Measurements from ENCODE around the gene APEH.
A peak's percentile ranks its signal among the peaks of the same experiment; 100 is the strongest.

The APEH gene

GRCh38 chr3:49712631-49713317 lies 38.6 kb downstream of the APEH start:
- no peak for DNase-seq (ENCODE audit: low read depth in 4 of 4, low spot score in 1 of 4)

- DNase-seq (ENCODE audit: low read depth in 4 of 4, low spot score in 1 of 4) = no peak
Measured at GRCh38 chr3:49713336-49714105, 39.4 kb downstream of the APEH start.

GRCh38 chr3:49714728-49715550 lies 40.8 kb downstream of the APEH start:
- DNase-seq (ENCODE audit: low read depth in 4 of 4, low spot score in 1 of 4) = no peak

GRCh38 chr3:49715611-49716121 lies 41.5 kb downstream of the APEH start:
- no peak for DNase-seq (ENCODE audit: low read depth in 4 of 4, low spot score in 1 of 4)

- no peak for DNase-seq (ENCODE audit: low read depth in 4 of 4, low spot score in 1 of 4)
Measured at GRCh38 chr3:49716169-49716568, 42.0 kb downstream of the APEH start.

GRCh38 chr3:49716691-49717210 lies 42.6 kb downstream of the APEH start:
- DNase-seq (ENCODE audit: low read depth in 4 of 4, low spot score in 1 of 4) = no peak

GRCh38 chr3:49717211-49717958 lies 43.2 kb downstream of the APEH start:
- no peak for DNase-seq (ENCODE audit: low read depth in 4 of 4, low spot score in 1 of 4)

GRCh38 chr3:49717959-49718857 lies 44.1 kb downstream of the APEH start:
- no peak for DNase-seq (ENCODE audit: low read depth in 4 of 4, low spot score in 1 of 4)

GRCh38 chr3:49718858-49719213 lies 44.7 kb downstream of the APEH start:
- no peak for DNase-seq (ENCODE audit: low read depth in 4 of 4, low spot score in 1 of 4)

GRCh38 chr3:49719214-49719884 lies 45.2 kb downstream of the APEH start, which contains the start of gene AMIGO3:
Gene AMIGO3, minus strand, starts transcription at chr3:49719684. Its CDS starts 219 bp downstream, at chr3:49719465.
- DNase-seq (ENCODE audit: low read depth in 4 of 4, low spot score in 1 of 4) = peak; percentile 72 to 94 (median 85)

- DNase-seq (ENCODE audit: low read depth in 4 of 4, low spot score in 1 of 4) = no peak
Measured at GRCh38 chr3:49720855-49721595, 46.9 kb downstream of the APEH start.

GRCh38 chr3:49721596-49721895 lies 47.4 kb downstream of the APEH start:
- DNase-seq (ENCODE audit: low read depth in 4 of 4, low spot score in 1 of 4) = no peak

- DNase-seq (ENCODE audit: low read depth in 4 of 4, low spot score in 1 of 4) = no peak
Measured at GRCh38 chr3:49721896-49722781, 48.0 kb downstream of the APEH start.

- no peak for DNase-seq (ENCODE audit: low read depth in 4 of 4, low spot score in 1 of 4)
Measured at GRCh38 chr3:49722896-49723295, 48.7 kb downstream of the APEH start.

GRCh38 chr3:49723296-49723627 lies 49.1 kb downstream of the APEH start:
- peak in 3 of 4 experiments; percentile 26 to 52 (median 52) for DNase-seq (ENCODE audit: low read depth in 4 of 4, low spot score in 1 of 4)

- DNase-seq (ENCODE audit: low read depth in 4 of 4, low spot score in 1 of 4) = peak; percentile 77 to 94 (median 86)
Measured at GRCh38 chr3:49723628-49724551, 49.7 kb downstream of the APEH start, which contains the start of gene GMPPB. Gene GMPPB, minus strand, starts transcription at chr3:49723951. Its CDS starts 225 bp downstream, at chr3:49723726.
